HS-27A (cell line): Measurements from ENCODE around the gene LITAFD.
"Not testable (repeated sequence)": the region's sequence is repeated elsewhere in the genome, so short reads cannot be mapped to it uniquely, and the experiment has no call there.

Experiments
- DNase-seq: peaks from one replicate; pipeline ENCODE4 v3.0.0-alpha.2; 2012; ENCODE audit warnings: low read depth, missing footprints

Gene LITAFD

GRCh38 chr16:8858994-8859912, 22.9 kb upstream of the LITAFD start:
- DNase-seq: no peak

DNA sequence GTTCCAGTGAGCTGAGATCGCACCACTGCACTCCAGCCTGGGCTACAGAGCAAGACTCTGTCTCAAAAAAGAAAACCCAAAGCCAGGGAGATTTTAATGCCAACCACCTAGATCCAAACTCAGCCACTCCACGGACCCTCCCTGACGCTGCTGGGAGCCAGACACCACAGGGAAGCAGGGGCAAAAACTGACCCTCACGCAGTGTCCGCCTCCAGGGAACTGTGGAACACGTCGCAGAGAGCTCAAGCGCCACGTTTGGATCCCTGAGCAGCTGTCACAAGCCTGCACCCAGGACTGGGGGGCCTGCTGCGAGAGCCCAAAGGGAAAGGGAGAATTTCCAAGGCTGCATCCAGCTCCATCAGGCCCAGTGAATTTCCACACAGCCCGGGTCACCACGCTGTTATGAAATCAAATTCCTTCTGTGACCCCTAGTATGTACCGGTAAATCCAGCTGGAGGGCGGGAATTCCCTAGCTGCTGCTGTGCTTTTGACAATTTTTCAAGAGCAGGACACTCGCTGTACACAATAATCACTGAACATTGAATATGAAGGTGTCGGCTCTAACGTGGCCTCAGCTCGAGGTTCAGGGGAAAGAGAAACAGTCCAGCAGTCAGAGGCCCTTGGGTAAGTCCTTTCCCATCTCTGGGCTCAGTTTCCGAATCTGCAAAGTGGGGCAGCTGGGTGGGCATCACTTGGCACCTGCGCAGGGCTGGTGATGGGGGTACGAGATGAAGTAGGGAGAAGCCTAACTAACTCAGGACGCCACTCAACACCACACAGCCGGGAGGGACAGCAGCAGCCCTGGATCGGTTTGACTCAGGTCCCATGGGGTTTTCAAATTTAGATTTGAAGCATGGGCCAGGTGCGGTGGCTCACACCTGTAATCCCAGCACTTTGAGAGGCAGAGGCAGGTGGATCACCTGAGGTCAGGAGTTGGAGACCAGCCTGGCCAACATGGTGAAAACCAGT, 22.0 kb upstream of the LITAFD start:
- DNase-seq: no peak

DNA sequence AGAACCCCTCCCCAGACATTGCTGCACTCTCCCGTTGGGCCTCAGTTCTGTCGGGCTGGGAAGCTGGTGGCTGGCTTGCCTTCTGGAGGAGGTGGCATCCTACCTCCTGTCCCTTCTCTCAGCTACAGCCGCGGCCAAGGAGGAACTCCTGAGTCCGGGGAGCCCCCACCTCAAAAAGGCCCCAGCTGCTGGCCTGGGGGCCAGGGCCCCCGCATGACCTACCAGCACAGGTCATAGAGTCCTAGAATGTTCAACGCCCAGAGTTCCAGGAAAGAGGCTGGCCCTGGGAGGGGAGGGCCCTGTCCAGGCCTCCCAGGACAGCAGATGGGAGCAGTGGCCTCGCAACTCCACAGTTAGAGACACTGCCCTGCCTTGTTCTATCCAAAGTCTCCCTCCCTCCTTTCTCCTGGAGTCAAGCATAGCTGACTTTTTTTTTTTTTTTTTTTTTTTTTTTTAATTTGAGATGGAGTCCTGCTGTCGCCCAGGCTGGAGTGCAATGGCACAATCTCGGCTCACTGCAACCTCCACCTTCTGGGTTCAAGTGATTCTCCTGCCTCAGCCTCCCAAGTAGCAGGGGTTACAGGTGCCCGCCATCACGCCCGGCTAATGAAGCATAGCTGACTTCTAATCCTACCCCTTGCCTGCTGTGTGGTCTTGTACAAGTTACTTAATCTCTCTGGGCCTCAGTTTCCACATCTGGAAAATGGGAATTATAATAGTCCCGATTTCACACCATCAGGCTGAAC, 20.4 kb upstream of the LITAFD start:
- no peak for DNase-seq

DNA sequence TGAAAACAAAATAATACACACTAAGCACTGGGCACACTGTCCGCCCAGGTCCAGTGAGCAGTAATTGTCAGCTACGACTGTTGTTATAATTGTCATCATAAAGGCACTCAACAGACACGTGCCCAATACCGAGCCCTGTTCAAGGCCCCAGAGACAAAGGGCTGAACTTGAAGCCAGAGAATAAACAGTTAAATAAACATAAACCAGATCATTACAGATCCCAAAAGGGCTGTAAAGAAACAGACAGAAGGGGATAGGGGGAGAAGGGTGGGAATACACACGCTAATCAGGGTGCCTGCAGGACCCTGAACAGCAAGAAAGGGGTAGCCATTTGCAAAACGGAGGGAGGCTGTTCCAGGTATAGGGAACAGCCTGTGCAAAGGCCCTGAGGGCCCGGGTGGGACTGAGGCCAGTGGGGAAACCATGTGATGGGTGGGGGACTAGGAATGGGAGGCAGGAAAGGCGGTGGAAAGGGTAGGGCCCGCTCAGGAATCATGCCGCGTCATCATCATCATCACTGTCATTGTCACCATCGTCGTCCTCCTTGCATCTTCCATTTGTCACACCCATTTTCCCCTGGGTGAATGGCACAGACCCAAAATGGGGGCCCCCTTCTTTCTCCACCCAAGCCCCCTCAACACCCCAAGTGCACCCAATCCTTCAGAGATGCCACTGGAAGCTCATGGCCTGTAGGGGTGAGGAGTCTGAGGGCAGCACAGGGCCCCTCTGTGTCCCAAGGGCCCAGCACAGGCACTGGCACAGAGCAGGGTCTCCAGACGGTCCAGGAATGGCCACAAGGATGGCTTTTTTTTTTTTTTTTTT, 19.6 kb upstream of the LITAFD start:
- no peak for DNase-seq

GRCh38 chr16:8863594-8864424, 18.3 kb upstream of the LITAFD start:
- no peak for DNase-seq

- DNase-seq: no peak
Measured at GRCh38 chr16:8864480-8865110, 17.6 kb upstream of the LITAFD start.

GRCh38 chr16:8865145-8865882, 16.8 kb upstream of the LITAFD start:
- DNase-seq: no peak

GRCh38 chr16:8866118-8866883, 15.8 kb upstream of the LITAFD start:
- DNase-seq: no peak

GRCh38 chr16:8866884-8867215, 15.3 kb upstream of the LITAFD start:
- DNase-seq: no peak

DNA sequence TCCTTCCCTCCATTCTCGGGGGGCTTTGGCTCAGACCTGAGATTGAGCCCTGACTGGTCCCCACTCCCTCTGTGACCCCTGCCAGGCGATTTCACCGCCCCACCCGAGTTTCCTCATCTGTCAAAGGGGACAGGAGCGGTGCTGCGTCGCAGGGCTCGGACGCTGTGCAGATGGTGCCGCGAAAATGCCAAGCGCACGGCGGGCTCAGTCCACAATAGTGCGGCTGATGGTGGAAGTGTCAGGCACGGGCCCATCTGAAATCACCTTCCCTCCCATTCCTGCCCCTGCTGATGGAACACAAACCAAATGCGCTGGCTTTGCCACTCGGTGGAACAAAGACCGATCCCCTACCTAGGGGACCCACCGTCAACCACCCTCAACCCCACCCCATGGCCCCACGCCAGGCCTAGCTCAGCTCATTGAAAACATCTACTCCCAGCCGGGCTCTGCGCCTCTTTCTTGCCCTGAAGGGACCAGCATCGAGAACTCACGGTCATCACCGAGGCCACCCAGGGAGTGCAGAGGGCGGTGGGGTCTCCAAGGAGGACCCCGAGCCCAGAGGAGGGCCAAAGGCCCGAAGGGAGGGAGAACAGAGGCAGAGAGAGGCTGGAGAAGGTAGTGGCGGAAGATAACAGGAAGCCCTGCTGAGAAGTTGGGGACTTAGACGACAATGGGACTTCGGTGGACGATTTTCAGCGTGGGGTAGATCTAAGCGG, 14.8 kb upstream of the LITAFD start:
- DNase-seq: no peak

DNA sequence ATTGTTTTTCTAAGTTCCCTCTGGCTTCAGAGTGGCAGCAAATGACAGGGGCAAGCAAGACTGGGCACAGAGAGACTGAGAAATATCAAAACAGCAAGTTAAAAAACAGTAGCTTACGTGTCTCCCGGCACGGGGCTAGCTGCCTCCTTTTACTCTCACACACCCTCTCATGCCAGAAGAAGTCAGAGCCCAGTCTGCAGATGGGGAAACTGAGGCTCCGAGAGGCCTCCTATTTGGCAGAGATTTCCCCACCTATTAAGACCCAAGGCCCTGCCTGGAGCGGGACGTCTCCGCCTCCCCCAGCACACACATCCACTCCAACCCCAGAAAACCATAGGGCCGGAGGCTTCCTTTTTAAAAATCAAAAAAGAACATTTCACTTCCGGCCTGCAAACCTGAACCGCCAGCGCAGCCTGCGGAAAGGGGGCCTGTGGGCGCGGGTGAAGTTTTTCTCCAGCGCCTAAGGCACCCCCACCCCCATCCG, 14.2 kb upstream of the LITAFD start:
- DNase-seq: no peak

- peak; percentile 77 for DNase-seq
Measured at GRCh38 chr16:8868416-8869211, 13.5 kb upstream of the LITAFD start, which contains the start of gene CARHSP1. CARHSP1 (minus strand) TSS chr16:8869006; CDS start chr16:8859328, 9,678 bp downstream.

DNA sequence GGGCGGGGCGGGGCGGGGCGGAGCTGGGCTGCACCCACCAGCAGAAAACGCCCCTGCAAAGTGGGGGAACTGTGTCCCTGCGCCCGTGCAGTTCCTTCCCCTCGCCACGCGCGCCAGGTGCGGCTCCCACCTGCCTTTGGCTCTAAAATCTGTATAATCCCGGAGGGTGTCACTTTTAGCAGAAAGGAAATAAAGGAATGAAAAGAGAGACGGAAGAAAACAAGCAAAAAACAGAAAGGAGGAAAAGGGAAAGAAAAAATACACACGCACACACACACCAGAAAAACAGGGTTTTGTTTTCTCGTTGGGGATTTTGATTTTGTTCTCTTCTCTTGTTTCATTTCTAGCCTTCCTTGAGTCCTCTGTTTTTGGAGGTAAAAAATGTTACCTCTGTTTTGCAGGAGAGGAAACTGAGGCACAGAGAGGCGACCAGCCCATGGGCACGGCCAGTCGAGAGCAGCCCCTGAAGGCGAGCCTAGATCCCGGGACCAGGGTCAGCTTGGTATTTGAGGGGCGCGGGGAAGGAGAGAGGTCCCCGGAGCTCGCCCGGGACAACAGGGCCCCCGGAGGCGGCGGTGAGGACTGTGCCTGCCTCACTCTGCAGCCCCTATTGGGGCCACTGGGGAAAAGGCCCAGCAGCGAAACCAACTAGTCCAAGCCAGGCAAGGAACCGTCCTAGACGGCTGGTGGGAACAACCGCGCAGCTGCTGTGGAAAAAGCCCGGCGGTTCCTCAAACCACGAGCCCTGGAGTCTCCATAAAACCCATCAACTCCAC, 12.8 kb upstream of the LITAFD start:
- DNase-seq: no peak

DNA sequence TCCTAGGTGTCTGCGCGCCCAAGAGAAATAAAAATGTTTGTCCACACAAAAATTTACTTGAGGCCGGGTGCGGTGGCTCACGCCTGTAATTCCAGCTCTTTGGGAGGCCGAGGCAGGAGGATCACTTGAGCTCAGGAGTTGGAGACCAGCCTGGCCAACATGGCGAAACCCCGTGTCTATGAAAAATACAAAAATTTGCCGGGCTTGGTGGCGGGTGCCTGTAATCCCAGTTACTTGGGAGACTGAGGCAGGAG, 12.2 kb upstream of the LITAFD start:
- DNase-seq: not testable (repeated sequence)

DNA sequence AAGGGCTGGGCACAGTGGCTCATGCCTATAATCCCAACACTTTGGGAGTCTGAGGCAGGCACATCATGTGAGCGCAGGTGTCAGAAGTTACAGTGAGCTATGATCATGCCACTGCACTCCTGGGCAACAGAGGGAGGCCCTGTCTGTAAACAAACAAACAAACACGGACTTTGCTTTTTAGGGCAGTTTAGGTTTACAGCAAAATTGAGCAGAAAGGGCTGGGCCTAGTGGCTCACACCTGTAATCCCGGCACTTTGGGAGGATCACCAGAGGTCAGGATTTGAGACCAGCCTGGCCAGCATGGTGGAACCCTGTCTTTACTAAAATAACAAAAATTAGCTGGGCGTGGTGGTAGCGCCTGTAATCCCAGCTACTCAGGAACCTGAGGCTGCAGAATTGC, 10.1 kb upstream of the LITAFD start:
- DNase-seq: no peak
